CD14-positive monocyte (primary cell): ENCODE measurements around the gene AHSA1. TPM values are rescaled to one million over a fixed set of nuclear protein-coding genes. Genes with fewer than 3 reads are reported as not detected.

Experiments used
- DNase-seq, 3 donors: peaks; one replicate each; pipeline ENCODE4 v3.0.0-alpha.2; 2011 to 2022
- H2AFZ ChIP-seq: 2 replicates; pipeline ENCODE4 v1.6.0; 2012; ENCODE audit warnings: mild to moderate bottlenecking, low read depth, low read length, inconsistent platforms; ENCODE audit not compliant: insufficient read depth, poor library complexity, severe bottlenecking
- H3K27ac ChIP-seq, 2 donors: 1 replicate in 1 of 2; 2 replicates in 1 of 2; pipeline ENCODE4 v1.5.1; 2012 to 2013; ENCODE audit warnings: low read length in 2 of 2, control low read depth in 1 of 2, inconsistent platforms in 1 of 2, low read depth in 1 of 2, mild to moderate bottlenecking in 1 of 2
- H3K27me3 ChIP-seq, 2 donors: one replicate each; pipeline versions ENCODE4 v1.6.0 to v1.6.1; 2011 to 2013; ENCODE audit warnings: low read length in 2 of 2; ENCODE audit not compliant: control insufficient read depth in 2 of 2, insufficient read depth in 2 of 2
- H3K36me3 ChIP-seq, 2 donors: replicated peaks in 1 of 2; 1 replicate in 1 of 2; 2 replicates in 1 of 2; pipeline versions ENCODE4 v1.5.1 to v1.6.1; 2012 to 2013; ENCODE audit warnings: low read length in 2 of 2, control low read depth in 1 of 2, inconsistent platforms in 1 of 2, mild to moderate bottlenecking in 1 of 2; ENCODE audit not compliant: insufficient read depth in 2 of 2, control insufficient read depth in 1 of 2
- H3K4me1 ChIP-seq, 2 donors: 1 replicate in 1 of 2; 2 replicates in 1 of 2; pipeline versions ENCODE4 v1.5.1 to v1.6.1; 2012 to 2013; ENCODE audit warnings: low read length in 2 of 2, control low read depth in 1 of 2, inconsistent platforms in 1 of 2, mild to moderate bottlenecking in 1 of 2, moderate library complexity in 1 of 2; ENCODE audit not compliant: insufficient read depth in 2 of 2, control insufficient read depth in 1 of 2
- H3K4me2 ChIP-seq: replicated peaks from 2 replicates; pipeline ENCODE3; 2012; ENCODE audit warnings: low read length, moderate library complexity, mild to moderate bottlenecking; ENCODE audit not compliant: poor library complexity, severe bottlenecking; ENCODE audit errors: extremely low read depth
- H3K4me3 ChIP-seq, 3 experiments: fragments of 200-600 bp in 1 of 3; sonication (generic) in 1 of 3; replicated peaks in 1 of 3; 1 replicate in 2 of 3; 2 replicates in 1 of 3; pipeline ENCODE4 v1.5.1; 2011 to 2013; ENCODE audit warnings: low read length in 3 of 3, mild to moderate bottlenecking in 3 of 3, control low read depth in 2 of 3, low read depth in 2 of 3, inconsistent platforms in 1 of 3, moderate library complexity in 1 of 3
- H3K79me2 ChIP-seq: 2 replicates; pipeline ENCODE4 v1.6.0; 2012; ENCODE audit warnings: mild to moderate bottlenecking, control low read depth, inconsistent platforms, low read length, moderate library complexity; ENCODE audit not compliant: insufficient read depth
- H3K9ac ChIP-seq: 2 replicates; pipeline ENCODE4 v1.6.0; 2017; ENCODE audit warnings: low read length, mild to moderate bottlenecking; ENCODE audit not compliant: insufficient read depth, poor library complexity, severe bottlenecking
- H3K9me3 ChIP-seq, 2 donors: replicated peaks in 1 of 2; 1 replicate in 1 of 2; 2 replicates in 1 of 2; pipeline versions ENCODE4 v1.5.1 to v1.6.1; 2012 to 2013; ENCODE audit warnings: low read length in 2 of 2, control low read depth in 1 of 2; ENCODE audit not compliant: control insufficient read depth in 1 of 2, insufficient read depth in 1 of 2
- H4K20me1 ChIP-seq: 2 replicates; pipeline ENCODE4 v1.6.0; 2012; ENCODE audit warnings: mild to moderate bottlenecking, low read length, control low read depth, moderate library complexity; ENCODE audit not compliant: insufficient read depth
- H3K27ac Mint-ChIP-seq, 7 donors: one replicate each; pipeline ENCODE4 v1.8.0; 2020; ENCODE audit warnings: mild to moderate bottlenecking in 7 of 7, mixed read lengths in 7 of 7, moderate library complexity in 6 of 7, inconsistent platforms in 2 of 7
- H3K27me3 Mint-ChIP-seq, 3 donors: one replicate each; pipeline ENCODE4 v1.8.0; 2021 to 2022; ENCODE audit warnings: low read depth in 3 of 3, mild to moderate bottlenecking in 3 of 3, mixed read lengths in 3 of 3, moderate library complexity in 3 of 3, inconsistent platforms in 1 of 3
- H3K36me3 Mint-ChIP-seq, 2 donors: one replicate each; pipeline ENCODE4 v1.8.0; 2020; ENCODE audit warnings: mixed read lengths in 2 of 2, inconsistent platforms in 1 of 2, mild to moderate bottlenecking in 1 of 2
- H3K4me1 Mint-ChIP-seq: one replicate; pipeline ENCODE4 v1.8.0; 2020; ENCODE audit warnings: mild to moderate bottlenecking, mixed read lengths
- H3K4me3 Mint-ChIP-seq, 2 donors: one replicate each; pipeline ENCODE4 v1.8.0; 2020; ENCODE audit warnings: mild to moderate bottlenecking in 2 of 2, mixed read lengths in 2 of 2, moderate library complexity in 1 of 2
- H3K9me3 Mint-ChIP-seq, 7 donors: one replicate each; pipeline ENCODE4 v1.8.0; 2020 to 2022; ENCODE audit warnings: mixed read lengths in 7 of 7, mild to moderate bottlenecking in 6 of 7, moderate library complexity in 6 of 7, inconsistent platforms in 2 of 7
- WGBS: methylation state at CpG from one replicate; pipeline ENCODE4 v1.1.5; 2013; ENCODE audit warnings: missing lambda C conversion rate; ENCODE audit not compliant: insufficient coverage; 5-methylcytosine and 5-hydroxymethylcytosine counted together
- intact Hi-C, 2 donors: fragments of 100-400 bp; cut with micrococcal nuclease; formaldehyde crosslinking; loops; one replicate each; pipeline versions ENCODE4 v1.15.0 to v1.15.1; 2023
- polyA plus RNA-seq, 3 donors: library from polyadenylated mRNA; depleted of rRNA in 1 of 3; unstranded in 2 of 3; stranded (reverse) in 1 of 3; fragments of 300-500 nt in 2 of 3; fragments of >200 nt in 1 of 3; fragmentation: Illumina TruSeq in 2 of 3; gene quantifications; 1 replicate in 2 of 3; 2 replicates in 1 of 3; pipeline ENCODE4 v1.2.3, GENCODE V29; 2012 to 2021
- TF ChIP-seq, protein P1 (sequence below): fragments of 200-600 bp; IDR thresholded peaks from one replicate; pipeline ENCODE4 v1.8.0; 2022; ENCODE audit warnings: antibody characterized with exemption, mild to moderate bottlenecking

The AHSA1 gene
- polyA plus RNA-seq, 3 donors = 59.5 to 72.5 (median 71.5) TPM

DNA sequence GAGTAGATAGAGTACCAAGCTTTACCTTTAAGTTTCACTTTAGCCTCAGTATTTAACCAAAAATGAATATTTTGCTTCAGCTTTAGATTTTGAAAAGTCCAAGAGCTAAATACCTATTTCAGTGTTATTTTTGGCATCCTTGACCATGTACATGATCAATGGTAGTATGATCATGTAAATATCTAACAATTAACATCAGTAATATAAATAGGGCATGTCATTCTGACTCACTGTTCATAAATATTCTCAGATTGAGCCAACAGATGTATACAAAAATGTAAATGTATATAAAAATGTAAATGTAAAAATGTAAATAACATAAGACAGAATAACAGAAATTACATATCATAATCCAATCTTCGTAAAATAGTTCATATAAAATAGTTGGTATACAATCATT is 19.3 kb upstream of the AHSA1 start:
- peaks cover 76 to 88% of the 10 kb centered on the region in 2 donors for H3K36me3 Mint-ChIP-seq
- TF ChIP-seq, protein P1, sequence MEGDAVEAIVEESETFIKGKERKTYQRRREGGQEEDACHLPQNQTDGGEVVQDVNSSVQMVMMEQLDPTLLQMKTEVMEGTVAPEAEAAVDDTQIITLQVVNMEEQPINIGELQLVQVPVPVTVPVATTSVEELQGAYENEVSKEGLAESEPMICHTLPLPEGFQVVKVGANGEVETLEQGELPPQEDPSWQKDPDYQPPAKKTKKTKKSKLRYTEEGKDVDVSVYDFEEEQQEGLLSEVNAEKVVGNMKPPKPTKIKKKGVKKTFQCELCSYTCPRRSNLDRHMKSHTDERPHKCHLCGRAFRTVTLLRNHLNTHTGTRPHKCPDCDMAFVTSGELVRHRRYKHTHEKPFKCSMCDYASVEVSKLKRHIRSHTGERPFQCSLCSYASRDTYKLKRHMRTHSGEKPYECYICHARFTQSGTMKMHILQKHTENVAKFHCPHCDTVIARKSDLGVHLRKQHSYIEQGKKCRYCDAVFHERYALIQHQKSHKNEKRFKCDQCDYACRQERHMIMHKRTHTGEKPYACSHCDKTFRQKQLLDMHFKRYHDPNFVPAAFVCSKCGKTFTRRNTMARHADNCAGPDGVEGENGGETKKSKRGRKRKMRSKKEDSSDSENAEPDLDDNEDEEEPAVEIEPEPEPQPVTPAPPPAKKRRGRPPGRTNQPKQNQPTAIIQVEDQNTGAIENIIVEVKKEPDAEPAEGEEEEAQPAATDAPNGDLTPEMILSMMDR = no peak
- H3K27me3 ChIP-seq = no peaks in the 10 kb centered on the region
- DNase-seq = no peak
- no peak overlapping the region for H3K9ac ChIP-seq
- H3K4me3 ChIP-seq = no peak overlapping the region
- no peak overlapping the region for H3K27ac Mint-ChIP-seq
- H3K27me3 Mint-ChIP-seq = no peaks in the 10 kb centered on the region
- H4K20me1 ChIP-seq = no peaks in the 10 kb centered on the region
- H3K4me1 Mint-ChIP-seq = no peaks in the 10 kb centered on the region
- H3K4me1 ChIP-seq = no peaks in the 10 kb centered on the region
- no peaks in the 10 kb centered on the region for H3K79me2 ChIP-seq
- no peak overlapping the region for H3K27ac ChIP-seq
- no peaks in the 10 kb centered on the region for H3K9me3 ChIP-seq
- no peak overlapping the region for H2AFZ ChIP-seq
- no peak overlapping the region for H3K4me3 Mint-ChIP-seq
- no peak overlapping the region for H3K4me2 ChIP-seq
- no peaks in the 10 kb centered on the region for H3K9me3 Mint-ChIP-seq
- WGBS = no CpG with 5 or more reads among the region's 1 CpG
- intact Hi-C loops = no loop called here
- peaks cover 71 to 99% of the 10 kb centered on the region in 2 donors for H3K36me3 ChIP-seq

DNA sequence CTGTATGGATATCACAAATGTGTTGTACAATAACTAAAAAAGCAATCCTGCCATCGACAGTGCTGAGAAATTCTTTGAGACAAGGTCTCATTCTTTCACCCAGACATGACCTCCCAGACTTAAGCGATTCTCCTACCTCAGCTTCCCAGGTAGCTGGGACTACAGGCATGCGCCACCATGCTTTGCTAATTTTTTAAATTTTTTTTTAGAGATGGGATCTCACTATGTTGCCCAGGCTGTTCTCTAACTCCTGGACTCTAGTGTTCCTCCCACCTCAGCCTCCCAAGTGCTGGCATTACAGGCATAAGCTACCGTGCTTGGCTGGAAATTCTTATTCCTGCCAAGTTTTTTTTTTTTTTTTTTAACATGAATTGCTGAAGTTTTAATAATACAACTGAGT is 18.0 kb upstream of the AHSA1 start:
- Histone ChIP-seq H3K4me1 (no peaks in the 10 kb centered on the region), H4K20me1 (no peaks in the 10 kb centered on the region), H2AFZ (no peak overlapping the region), H3K9me3 (no peaks in the 10 kb centered on the region), H3K79me2 (no peaks in the 10 kb centered on the region), H3K4me2 (no peak overlapping the region), H3K27ac (no peak overlapping the region), H3K9ac (no peak overlapping the region), H3K36me3 (peaks cover 61 to 97% of the 10 kb centered on the region in 2 donors), H3K4me3 (no peak overlapping the region), H3K27me3 (no peaks in the 10 kb centered on the region)
- Mint-ChIP-seq H3K27ac (no peak overlapping the region), H3K4me1 (no peaks in the 10 kb centered on the region), H3K9me3 (no peaks in the 10 kb centered on the region), H3K4me3 (no peak overlapping the region), H3K36me3 (peaks cover 75 to 86% of the 10 kb centered on the region in 2 donors), H3K27me3 (no peaks in the 10 kb centered on the region)
- intact Hi-C loops = no loop called here
- no CpG with 5 or more reads among the region's 4 CpGs for WGBS
- DNase-seq = no peak
- TF ChIP-seq, protein P1 = no peak
